ENCODE results near the gene TMEM151B. TPM values are rescaled to one million over a fixed set of nuclear protein-coding genes. Genes with fewer than 3 reads are reported as not detected.

Gene TMEM151B
- total and polyA plus RNA-seq, 2 of the 13 experiments (the other 11 are each of a cell fraction or from before 2014, with no cell fraction given), result not detected

GRCh38 chr6:44312901-44313788 lies 42.9 kb downstream of the TMEM151B start, which contains the start of gene AARS2 (continued):
- TF ChIP-seq CHD4 (IDR thresholded peaks at IDR 0.05; ENCODE audit: borderline replicate concordance, low read length), result peak; percentile 97
- no peak for TF ChIP-seq CBX2 (IDR thresholded peaks at IDR 0.05; ENCODE audit: low read depth, low read length)
- TF ChIP-seq CBX2 (CRISPR knock-in tag; IDR thresholded peaks at IDR 0.05; ENCODE audit: low read depth), result peak; percentile 69; the same call in 1 of the 2 replicates
- peak; percentile 94 for TF ChIP-seq HINFP (CRISPR knock-in tag; IDR thresholded peaks at IDR 0.05; ENCODE audit: low read depth)
- peak; percentile 91 for TF ChIP-seq GPN1 (CRISPR knock-in tag; IDR thresholded peaks at IDR 0.05; ENCODE audit: borderline replicate concordance)
- peak; percentile 86 for TF ChIP-seq CCAR2 (optimal IDR thresholded peaks at IDR 0.05; ENCODE audit: low read depth, low read length)
- peak; percentile 73; the same call in 1 of the 2 replicates for TF ChIP-seq ZNF775 (CRISPR knock-in tag; IDR thresholded peaks at IDR 0.05; ENCODE audit: borderline replicate concordance)
- peak; percentile 99 for TF ChIP-seq POLR2G (IDR thresholded peaks at IDR 0.05; ENCODE audit: low read depth, low read length)
- peak; percentile 93; the same call in 1 of the 2 replicates for TF ChIP-seq MEIS1 (CRISPR knock-in tag; IDR thresholded peaks at IDR 0.05; ENCODE audit: borderline replicate concordance)
- TF ChIP-seq PCBP1 (IDR thresholded peaks at IDR 0.05; ENCODE audit: borderline replicate concordance, low read depth, low read length), result 0 out of 2 replicates have a peak, but pooled peaks have one; percentile 39
- peak; percentile 61; the same call in 1 of the 2 replicates for TF ChIP-seq STAT6 (CRISPR knock-in tag; IDR thresholded peaks at IDR 0.05; ENCODE audit: borderline replicate concordance)
- TF ChIP-seq ZNF672 (CRISPR knock-in tag; IDR thresholded peaks at IDR 0.05), result no peak; the same call in 1 of the 2 replicates
- TF ChIP-seq NBN (conservative IDR thresholded peaks at IDR 0.05), result no peak
- peak; percentile 55; the same call in 1 of the 2 replicates for TF ChIP-seq ZNF652 (CRISPR knock-in tag; IDR thresholded peaks at IDR 0.05; ENCODE audit: borderline replicate concordance, low read depth)
- peak; percentile 79 for TF ChIP-seq AFF4 (CRISPR knock-in tag; IDR thresholded peaks at IDR 0.05)
- TF ChIP-seq ZNF546 (CRISPR knock-in tag; conservative IDR thresholded peaks at IDR 0.05), result 0 out of 2 replicates have a peak, but pooled peaks have one; percentile 43
- no peak for TF ChIP-seq NFE2L2 (IDR thresholded peaks at IDR 0.05; ENCODE audit: low read length)
- TF ChIP-seq RBM22 (optimal IDR thresholded peaks at IDR 0.05; ENCODE audit: low read length), result peak; percentile 32
- peak; percentile 91 for TF ChIP-seq ZNF704 (CRISPR knock-in tag; IDR thresholded peaks at IDR 0.05; ENCODE audit: borderline replicate concordance)

All from HepG2 (cell line).